Measurements from ENCODE around the gene MYZAP.

The MYZAP gene

GRCh38 chr15:57657619-57658018 lies 65.9 kb downstream of the MYZAP start:
- TF ChIP-seq REST (IDR thresholded peaks at IDR 0.05; ENCODE audit: insufficient replicate concordance, low read depth) (no peak), GABPA (IDR thresholded peaks at IDR 0.05; ENCODE audit: low read depth) (no peak), SPI1 (IDR thresholded peaks at IDR 0.05; ENCODE audit: borderline replicate concordance, low read depth) (no peak), CTCF (IDR thresholded peaks at IDR 0.05; ENCODE audit: insufficient read depth, low read length) (no peak), POLR2AphosphoS5 (IDR thresholded peaks at IDR 0.05; ENCODE audit: low read depth) (no peak)
- H3K27me3 ChIP-seq (ENCODE audit: insufficient read depth, poor library complexity, severe bottlenecking): peaks cover 5% of the 10 kb centered on the region
- no peak for DNase-seq (ENCODE audit: low read depth in 1 of 2, low spot score in 1 of 2)
- H3K27ac ChIP-seq (replicated peaks): no peak overlapping the region
- no peak overlapping the region for H3K4me3 ChIP-seq (replicated peaks; ENCODE audit: insufficient read depth, low read length)

GRCh38 chr15:57662091-57662744 lies 70.5 kb downstream of the MYZAP start:
- H3K4me3 ChIP-seq (replicated peaks; ENCODE audit: insufficient read depth, low read length): no peak overlapping the region
- TF ChIP-seq POLR2AphosphoS5 (IDR thresholded peaks at IDR 0.05; ENCODE audit: low read depth) (no peak), GABPA (IDR thresholded peaks at IDR 0.05; ENCODE audit: low read depth) (no peak), REST (IDR thresholded peaks at IDR 0.05; ENCODE audit: insufficient replicate concordance, low read depth) (no peak), SPI1 (IDR thresholded peaks at IDR 0.05; ENCODE audit: borderline replicate concordance, low read depth) (no peak), CTCF (IDR thresholded peaks at IDR 0.05; ENCODE audit: insufficient read depth, low read length) (no peak)
- peaks cover 7% of the 10 kb centered on the region for H3K27me3 ChIP-seq (ENCODE audit: insufficient read depth, poor library complexity, severe bottlenecking)
- no peak for DNase-seq (ENCODE audit: low read depth in 1 of 2, low spot score in 1 of 2)
- H3K27ac ChIP-seq (replicated peaks): no peak overlapping the region

GRCh38 chr15:57662802-57663201 lies 71.1 kb downstream of the MYZAP start:
- no peak overlapping the region for H3K4me3 ChIP-seq (replicated peaks; ENCODE audit: insufficient read depth, low read length)
- no peak for DNase-seq (ENCODE audit: low read depth in 1 of 2, low spot score in 1 of 2)
- no peak for TF ChIP-seq CTCF (IDR thresholded peaks at IDR 0.05; ENCODE audit: insufficient read depth, low read length)
- TF ChIP-seq POLR2AphosphoS5 (IDR thresholded peaks at IDR 0.05; ENCODE audit: low read depth): no peak
- no peak for TF ChIP-seq REST (IDR thresholded peaks at IDR 0.05; ENCODE audit: insufficient replicate concordance, low read depth)
- H3K27me3 ChIP-seq (ENCODE audit: insufficient read depth, poor library complexity, severe bottlenecking): peaks cover 7% of the 10 kb centered on the region
- H3K27ac ChIP-seq (replicated peaks): no peak overlapping the region

Data from HL-60 (cell line).